Pons (tissue), 1 donor: ENCODE measurements around the gene PROKR1.
"Not testable (repeated sequence)": the region's sequence is repeated elsewhere in the genome, so short reads cannot be mapped to it uniquely, and the experiment has no call there.

Experiments used
- DNase-seq: peaks from one replicate; pipeline ENCODE4 v3.0.0-alpha.2; 2016; ENCODE audit warnings: low spot score

Gene PROKR1

DNA sequence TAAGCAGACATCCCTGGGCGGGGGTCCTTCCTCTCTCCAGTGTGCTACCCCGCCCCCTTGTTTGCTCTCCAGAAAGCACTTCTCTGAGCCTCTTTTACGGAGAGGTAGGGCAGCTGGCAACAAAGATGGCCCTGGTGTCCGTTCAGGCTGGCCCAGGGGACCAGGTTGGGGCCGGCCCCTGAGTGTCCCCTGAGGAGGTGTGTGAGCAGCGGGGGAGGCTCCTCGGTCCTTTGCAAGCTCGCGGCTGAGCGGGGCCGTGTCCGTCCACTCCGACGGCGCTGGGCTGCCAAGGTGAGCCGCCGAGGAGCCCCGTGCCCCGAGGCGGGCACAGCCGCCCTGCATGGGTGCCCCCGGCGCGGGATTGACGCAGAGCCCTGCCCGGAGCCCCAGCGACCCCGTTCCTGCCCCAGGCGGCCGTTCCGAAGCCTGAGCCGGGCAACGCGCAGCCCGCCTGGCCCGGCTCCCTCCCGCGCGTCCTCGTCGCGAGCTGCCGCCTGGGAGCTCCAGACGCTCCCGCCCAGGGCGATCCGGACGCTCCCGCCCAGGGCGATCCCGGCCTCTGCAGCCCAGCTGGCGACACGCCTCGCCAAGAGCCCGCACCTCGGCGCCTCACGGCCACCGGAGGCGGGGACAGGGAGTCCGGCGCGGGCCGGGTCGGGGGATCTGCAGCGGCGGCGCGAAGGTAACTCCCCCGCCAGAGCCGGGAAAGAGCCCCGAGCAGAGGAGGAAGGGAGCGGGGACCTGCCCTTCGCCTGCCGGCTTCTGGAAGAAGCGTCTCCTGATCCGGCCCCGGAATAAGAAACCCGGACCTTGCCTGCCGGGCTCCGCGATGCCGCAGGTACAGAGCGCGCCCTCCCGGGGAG lies at the start of gene PROKR1:
TSS of gene PROKR1 (plus strand) at position 569 of the 863 bp plus-strand sequence. CDS start 2,243 bp downstream, outside the sequence.
- DNase-seq = no peak

DNA sequence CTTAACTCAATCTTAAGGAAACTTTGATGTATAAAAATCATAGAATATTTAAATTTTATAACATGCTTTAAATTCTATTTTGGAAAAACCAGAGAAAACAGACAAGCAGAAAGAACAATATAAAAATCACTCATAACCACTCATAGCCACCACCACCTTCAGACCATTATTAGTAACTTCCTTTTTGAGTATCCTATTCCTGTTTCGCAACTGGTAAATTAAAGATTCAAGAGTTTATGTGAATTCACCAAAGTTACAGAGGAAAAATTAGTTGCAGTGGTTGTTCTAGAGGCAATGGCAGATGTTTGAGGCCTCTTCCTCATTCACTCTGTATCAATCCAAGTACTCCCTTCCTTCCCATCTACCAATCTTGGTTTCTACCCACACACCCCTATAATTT lies 49.3 kb upstream of the PROKR1 start:
- no peak for DNase-seq

DNA sequence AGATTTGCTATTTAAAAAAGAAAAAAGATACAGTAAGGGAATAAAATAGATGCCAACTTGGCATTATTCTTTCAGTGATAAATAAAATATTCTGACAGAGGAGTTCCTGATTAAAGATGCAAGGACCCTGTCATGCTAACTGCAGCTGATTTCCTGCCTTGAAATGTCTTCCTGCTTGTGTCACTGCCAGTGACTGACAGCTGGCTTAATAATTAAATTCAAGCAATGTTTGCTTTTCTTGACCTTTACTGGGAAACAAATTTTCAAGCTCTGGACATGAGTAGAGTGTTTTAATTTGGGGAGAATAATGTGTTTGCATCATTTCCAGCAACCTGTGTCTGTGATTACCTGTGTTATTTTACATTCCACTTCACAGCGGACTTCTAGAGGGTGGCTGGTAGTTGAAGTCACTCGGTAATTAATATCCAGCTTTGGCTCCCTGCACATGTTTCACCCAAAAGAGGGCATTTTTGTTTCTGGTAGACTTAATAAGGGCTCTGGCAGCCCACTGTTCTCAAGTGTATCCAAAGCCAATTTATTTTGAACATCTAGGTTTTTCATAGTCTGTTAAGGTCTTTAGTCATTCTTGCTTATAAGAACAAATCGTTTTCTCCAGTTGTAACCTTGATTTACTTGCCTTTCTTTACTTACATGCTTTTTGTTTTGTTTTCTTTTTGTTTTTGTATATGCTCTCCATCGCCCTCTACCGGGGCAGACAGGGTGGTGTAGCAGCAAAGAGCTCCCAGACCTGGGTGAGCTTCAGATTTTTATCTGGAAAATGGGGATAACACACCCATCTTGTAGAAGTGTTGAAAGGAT lies 48.5 kb upstream of the PROKR1 start:
- DNase-seq = no peak

DNA sequence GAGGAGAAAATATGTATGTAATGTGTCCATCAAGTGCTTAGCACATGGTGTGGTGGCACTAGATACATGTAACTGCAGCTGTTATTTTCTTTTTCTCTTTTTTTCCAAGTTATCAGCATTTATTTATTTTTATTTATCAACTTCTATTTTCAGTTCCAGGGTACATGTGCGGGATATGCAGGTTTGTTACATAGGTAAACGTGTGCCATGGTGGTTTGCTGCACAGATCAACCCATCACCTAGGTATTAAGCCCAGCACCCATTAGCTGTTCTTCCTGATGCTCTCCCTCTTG lies 47.9 kb upstream of the PROKR1 start:
- not testable (repeated sequence) for DNase-seq

DNA sequence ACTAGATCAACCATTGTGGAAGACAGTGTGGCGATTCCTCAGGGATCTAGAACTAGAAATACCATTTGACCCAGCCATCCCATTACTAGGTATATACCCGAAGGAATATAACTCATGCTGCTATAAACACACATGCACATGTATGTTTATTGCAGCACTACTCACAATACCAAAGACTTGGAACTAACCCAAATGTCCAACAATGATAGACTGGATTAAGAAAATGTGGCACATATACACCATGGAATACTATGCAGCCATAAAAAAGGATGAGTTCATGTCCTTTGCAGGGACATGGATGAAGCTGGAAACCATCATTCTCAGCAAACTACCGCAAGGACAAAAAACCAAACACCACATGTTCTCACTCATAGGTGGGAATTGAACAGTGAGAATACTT lies 42.9 kb upstream of the PROKR1 start:
- not testable (repeated sequence) for DNase-seq

DNA sequence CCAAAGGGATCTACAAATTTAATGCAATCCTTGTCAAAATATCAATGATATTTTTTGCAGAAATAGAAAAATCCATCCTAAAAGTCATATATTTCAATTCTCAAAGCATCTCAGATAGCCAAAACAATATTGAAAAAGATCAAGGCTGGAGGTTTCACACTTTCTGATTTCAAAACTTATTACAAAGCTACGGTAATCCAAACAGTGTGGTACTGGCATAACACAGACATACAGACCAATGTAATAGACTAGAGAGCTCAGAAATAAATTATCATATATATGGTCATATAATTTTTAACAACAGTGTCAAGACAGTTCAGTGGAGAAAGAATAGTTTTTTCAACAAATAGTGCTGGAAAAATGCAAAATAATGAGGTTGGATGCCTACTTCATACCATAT lies 40.3 kb upstream of the PROKR1 start:
- DNase-seq = no peak

DNA sequence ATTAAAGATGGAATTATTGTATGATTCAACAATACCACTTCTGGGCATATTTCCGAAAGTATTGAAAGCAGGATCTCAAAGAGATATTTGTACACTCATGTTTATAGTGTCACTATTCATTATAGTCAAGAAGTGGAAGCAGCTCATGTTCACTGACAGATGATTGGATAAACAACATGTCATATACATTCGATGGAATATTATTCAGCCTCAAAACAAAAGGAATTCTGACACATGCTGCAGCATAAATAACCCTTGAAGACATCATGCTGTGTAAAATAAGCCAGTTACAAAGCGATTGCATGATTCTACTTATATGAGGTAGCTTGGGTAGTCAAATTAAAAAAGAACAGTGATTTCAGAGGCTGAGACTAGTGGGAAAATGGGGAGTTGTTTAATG lies 39.3 kb upstream of the PROKR1 start:
- DNase-seq = no peak

DNA sequence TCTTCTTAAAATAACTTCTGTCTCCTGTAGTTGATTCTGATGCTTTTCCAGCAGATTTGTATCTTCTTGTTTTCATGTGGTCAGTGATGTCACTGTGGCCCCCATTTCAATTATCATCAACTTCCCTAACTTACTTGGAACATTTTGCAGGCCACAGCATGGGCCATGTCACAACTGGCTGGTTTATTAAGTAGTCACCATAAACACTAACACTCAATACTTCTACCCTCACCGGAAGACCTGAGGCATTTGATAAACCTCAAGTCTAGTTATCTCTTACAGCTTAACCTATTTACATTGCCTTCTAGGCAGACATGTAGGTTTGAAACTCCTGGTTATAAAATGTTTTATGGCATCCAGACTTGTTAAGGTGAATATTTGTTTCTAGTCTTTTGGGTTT lies 37.4 kb upstream of the PROKR1 start:
- DNase-seq = no peak

DNA sequence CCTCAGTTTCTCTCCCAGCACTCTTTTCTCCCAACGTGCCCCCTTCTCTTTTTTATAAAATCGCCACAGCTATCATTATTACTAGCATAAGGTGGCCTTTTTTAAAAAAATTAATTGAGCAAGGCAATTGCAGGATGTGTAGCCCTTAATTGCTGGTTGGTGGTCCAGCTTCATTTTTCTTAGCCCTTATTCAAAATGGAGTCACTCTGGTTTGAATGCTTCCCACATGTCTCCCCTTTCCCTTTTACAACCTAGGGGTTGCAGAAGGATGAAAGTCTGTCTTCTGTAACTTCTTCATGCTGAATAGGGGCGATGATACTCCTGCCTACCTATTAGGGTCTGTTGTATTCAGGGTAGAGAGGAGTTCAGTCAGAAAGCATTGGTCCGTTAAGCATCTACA lies 36.6 kb upstream of the PROKR1 start:
- no peak for DNase-seq

DNA sequence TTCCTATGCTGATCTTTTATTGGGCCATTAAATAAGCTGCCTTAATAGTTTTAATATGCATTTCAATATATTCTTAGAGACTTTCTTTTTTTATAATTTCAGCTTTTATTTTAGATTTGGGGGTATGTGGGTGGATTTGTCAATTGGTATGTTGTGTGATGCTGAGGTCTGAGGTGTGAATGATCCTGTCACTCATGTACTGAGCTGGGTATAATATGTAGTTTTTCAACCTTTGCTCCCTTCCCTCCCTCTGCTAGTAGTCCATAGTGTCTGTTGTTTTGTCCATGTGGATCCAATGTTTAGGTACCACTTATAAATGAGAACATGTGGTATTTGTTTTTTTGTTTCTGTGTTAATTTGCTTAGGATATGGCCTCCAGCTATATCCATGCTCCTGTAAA lies 35.5 kb upstream of the PROKR1 start:
- no peak for DNase-seq

DNA sequence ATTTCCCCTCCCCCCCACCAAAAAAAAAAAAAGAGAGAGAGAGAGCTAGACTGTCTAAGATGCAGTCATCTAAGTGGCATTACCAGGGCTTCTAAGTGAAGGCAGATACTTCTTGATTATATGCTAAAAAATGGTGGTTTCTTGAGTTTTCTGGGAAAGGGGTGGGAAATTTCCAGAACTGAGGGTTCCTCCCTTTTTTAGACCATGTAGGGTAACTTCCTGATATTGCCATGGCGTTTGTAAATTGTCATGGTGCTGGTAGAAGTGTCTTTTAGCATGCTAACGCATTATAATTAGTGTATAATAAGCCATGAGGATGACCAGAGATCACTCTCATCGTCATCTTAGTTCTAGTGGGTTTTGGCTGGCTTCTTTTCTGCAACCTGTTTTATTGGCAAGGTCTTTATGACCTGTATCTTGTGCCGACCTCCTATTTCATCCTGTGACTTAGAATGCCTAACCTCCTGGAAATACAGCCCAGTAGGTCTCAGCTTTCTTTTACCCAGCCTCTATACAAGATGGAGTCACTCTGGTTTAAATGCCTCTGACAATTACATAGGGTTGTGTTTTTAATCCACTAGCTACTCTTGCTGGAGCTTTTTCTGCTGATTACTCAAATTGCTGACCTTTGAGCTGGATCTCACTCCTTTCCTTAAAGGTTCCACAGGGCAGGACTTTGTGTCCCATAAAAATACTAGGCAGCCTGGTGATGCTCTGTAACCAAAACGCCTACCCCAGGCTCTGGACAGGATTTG lies 30.4 kb upstream of the PROKR1 start:
- no peak for DNase-seq

DNA sequence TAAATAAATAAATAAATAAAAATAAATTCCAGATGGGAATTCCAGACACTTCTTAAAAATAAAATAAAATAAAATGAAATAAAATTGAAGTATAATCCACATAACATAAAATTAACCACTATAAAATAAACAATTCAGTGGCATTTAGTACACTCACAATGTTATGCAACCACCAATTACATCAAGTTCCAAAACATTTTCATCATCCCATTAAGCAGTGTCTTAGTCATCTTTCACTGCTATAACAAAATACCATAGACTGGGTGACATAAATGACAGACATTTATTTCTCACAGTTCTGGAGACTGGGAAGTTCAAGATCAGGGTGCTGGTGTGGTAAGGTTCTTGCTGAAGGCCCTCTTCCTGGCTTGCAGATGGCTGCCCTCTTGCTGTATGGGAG lies 22.6 kb upstream of the PROKR1 start:
- no peak for DNase-seq

DNA sequence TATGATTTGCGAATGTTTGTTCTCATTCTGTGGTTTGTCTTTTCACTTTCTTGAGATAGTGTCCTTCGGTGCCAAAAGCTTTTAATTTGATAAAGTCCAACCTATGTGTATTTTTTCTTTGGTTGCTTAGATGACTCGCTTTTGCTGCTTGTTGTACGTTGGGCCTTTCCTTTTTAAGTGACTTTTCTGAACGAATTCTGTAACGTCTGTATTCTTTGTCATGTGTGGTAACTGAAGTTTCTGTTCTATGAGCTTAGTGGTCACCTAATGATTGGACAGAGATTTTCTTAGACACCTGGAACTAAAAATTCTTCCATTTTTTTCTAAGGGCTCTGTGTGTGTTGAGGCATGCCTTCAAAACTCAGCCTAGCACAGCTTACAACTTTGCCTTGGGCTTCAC lies 19.6 kb upstream of the PROKR1 start:
- DNase-seq = no peak

DNA sequence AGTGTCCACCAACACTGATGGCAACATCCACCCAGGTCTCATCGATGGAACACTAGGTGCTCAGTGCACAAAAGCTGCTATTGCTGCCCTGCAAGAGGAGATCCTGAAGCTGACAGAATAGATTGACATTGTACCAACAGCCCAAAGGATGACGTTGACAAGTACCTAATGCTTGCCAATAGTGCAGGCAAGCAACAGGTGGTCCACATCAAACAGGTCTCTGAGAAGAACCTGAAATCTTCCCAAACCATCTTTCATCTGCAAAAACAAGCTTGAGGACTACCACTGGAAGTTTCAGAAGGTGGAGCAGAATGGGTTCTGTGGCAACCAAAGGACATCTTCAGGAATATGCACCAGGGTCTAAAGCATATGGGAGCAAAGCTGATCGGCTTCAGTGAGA lies 15.8 kb upstream of the PROKR1 start:
- no peak for DNase-seq

DNA sequence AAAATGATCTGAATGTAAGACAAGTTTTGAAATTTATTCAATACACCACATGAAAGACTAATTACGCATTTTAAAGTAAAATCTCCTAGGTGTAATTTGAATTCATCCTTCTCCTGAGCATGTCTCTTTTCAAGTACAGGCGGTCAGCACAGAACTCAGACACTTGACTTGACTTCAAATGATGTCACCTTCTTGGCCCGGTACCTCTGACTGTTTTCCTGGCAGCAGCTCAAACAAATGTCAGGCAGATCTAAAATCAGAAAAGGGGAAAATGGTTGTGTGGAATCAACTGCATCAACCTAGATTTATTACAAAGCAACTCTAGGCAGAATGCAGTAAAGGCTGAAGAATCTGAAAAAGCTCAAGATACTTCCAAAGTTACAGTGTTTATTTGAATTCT lies 11.4 kb upstream of the PROKR1 start:
- no peak for DNase-seq

DNA sequence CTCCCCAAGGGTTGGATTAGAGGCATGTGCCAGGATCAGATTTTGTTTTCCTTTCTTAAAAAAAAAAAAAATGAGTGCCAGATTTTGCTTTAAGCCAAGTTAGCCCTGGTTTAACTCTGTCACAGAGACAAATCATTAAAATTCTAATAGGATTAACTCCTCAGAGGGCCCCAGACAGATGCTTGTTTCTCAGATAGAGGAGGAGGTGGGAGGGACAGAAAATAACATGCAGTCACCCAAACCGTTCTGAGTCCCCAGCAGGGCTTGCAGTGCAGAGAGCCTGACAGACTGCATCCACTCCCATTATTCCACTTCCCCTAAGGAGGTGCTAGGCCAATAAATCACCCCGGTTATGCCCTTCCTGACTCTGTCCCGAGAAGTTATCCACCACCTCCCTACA lies 6.3 kb upstream of the PROKR1 start:
- DNase-seq = no peak

DNA sequence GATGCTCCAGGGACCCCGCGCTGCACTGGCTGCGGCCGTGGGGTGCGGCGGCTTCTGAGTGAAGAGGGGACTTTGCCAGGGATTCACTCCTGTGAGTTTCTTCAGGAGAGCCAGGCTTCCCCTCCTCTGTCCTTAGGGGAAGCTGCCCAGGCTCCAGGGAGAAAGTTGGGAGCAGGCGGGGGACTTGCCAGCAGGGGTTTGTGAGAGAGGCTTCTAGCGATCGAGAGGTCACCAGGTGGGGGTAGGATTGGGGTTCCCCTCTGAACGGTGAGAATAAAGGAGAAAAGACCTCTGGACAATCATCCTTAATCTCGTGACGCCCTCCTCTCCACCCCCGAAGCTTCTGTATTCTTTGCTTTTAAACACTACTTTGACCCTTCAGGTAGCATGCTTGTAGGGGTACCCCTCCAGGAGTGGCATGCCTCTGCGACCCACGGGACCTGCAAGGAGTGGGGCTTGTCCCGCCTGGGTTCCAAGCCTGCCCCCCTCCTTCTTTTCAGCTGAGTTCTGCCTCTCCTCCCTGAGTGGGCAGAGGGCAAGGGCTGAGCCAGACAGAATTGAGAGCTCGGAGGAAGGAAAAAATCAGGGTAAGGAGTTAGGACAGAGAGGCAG lies 601 bp downstream of the PROKR1 start:
- DNase-seq = no peak

DNA sequence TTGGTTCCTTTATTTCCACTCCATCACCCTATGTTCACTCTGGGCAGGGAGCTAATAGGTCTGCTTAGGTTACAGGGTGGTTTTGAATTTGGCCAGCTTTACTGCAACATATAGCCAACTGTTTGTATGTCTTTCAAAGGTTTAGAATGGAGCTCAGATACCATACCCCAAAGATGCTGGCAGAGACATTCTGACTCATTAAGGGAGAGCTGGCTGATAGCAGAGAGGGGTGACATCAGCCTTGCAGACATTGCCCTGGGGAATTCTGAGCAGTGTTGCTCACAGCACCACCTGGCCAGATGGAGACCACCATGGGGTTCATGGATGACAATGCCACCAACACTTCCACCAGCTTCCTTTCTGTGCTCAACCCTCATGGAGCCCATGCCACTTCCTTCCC lies 2.1 kb downstream of the PROKR1 start:
- no peak for DNase-seq

DNA sequence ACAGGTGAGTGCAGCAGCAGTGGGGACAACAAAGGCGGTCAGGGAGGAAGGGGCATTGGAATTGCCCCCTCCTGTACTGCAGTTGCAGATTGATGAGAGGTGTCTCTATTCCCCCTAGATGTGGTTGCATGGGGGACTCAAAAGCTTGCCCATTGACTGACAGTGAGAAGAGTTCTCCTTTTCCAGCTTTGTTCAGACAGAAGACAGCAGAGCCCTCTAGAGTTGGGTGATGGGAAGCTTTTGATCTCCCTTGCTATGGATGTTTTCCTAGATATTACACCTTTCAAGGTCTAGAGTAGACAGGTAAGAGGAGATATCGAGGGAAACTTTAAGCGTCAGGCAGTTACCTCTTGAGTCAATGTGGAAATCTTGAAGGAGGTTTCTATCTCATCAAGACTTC lies 2.9 kb downstream of the PROKR1 start:
- no peak for DNase-seq

DNA sequence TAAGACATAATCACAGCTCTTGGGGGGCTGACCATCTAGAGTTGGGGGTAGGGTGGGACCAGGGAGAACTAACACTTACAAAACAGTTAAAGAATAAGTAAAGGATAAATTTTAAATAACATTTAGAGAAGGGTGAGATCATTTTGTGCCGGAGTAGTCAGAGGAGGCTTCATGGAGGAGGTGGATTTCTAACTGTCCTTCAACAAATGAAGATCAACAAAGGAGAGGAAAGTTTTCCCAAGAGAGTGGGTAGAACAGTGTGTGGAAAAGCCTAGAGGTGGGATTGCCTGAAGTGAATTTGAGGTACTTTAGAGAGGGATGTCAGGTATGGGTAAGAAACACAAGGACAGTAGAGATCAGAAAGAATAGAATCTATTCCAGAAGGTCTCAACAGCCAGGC lies 7.3 kb downstream of the PROKR1 start:
- no peak for DNase-seq

DNA sequence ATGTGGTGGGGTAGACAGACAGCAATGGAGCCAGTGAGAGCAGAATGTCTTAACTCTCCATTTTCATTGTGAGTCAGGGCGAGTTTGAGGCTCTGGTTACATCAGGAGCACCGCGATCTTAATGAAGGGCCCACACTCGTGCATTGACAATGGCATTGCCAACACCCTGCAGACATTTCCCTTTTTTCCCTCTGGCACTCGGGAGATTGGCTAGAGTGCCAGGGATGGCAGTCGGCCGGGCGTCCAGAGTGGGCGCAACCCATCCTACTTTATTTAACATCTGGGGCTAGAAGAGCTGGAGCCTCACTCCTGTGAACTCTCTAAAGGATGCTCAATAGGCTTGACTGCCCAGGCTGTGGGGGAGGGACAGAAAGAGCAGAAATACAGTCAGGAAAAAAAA lies 9.7 kb downstream of the PROKR1 start:
- DNase-seq = no peak

DNA sequence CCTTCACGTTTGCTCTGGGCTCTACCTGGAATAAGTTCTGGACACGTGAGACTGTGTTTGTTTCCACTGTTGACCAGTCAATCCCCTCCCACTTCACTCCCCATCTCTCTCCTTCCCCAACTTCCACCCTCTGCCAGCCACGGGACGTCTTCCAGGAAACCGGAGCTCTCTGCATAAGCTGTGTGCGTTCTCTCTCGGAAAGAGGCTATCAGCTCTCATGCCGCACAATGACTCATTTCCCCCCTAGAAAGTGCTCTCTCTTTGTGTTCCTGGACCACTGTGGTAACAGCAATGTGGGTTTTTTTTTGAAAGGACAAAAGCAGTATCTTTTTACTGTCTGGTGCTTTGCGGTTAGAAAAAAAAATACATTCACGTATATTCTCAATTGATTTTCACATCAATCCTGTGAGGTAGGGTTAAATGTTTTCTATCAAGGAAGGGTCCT lies 10.2 kb downstream of the PROKR1 start:
- DNase-seq = no peak
